NT2/D1 (cell line): ENCODE results near the gene ASB4.

ENCODE experiments used
- DNase-seq: peaks from one replicate; pipeline ENCODE4 v3.0.0-alpha.2; 2011; ENCODE audit warnings: low read depth, low spot score
- H3K27me3 ChIP-seq: 2 replicates; pipeline ENCODE4 v1.6.0; 2011; ENCODE audit warnings: mild to moderate bottlenecking; ENCODE audit not compliant: insufficient read length, insufficient read depth
- H3K36me3 ChIP-seq: 2 replicates; pipeline ENCODE4 v1.6.1; 2011; ENCODE audit warnings: mild to moderate bottlenecking, low read length, mixed read lengths; ENCODE audit not compliant: insufficient read depth, insufficient read length
- H3K4me1 ChIP-seq: 2 replicates; pipeline ENCODE4 v1.5.1; 2011; ENCODE audit not compliant: insufficient read depth, insufficient read length
- H3K4me3 ChIP-seq: 2 replicates; pipeline ENCODE4 v1.5.1; 2011; ENCODE audit warnings: low read depth; ENCODE audit not compliant: insufficient read length
- H3K9ac ChIP-seq: 2 replicates; pipeline ENCODE4 v1.6.0; 2011; ENCODE audit warnings: low read depth; ENCODE audit not compliant: insufficient read length
- H3K9me3 ChIP-seq: 2 replicates; pipeline ENCODE4 v1.5.1; 2011; ENCODE audit warnings: mild to moderate bottlenecking, low read length; ENCODE audit not compliant: insufficient read depth
- SUZ12 ChIP-seq: IDR thresholded peaks from 2 replicates; pipeline ENCODE4 v1.6.1; 2011; ENCODE audit not compliant: insufficient read length, insufficient read depth; ENCODE audit errors: extremely low read depth
- YY1 ChIP-seq: IDR thresholded peaks from 2 replicates; pipeline ENCODE4 v1.6.1; 2011; ENCODE audit not compliant: insufficient read length, insufficient read depth
- ZNF274 ChIP-seq: IDR thresholded peaks from 2 replicates; pipeline ENCODE4 v1.6.1; 2011; ENCODE audit warnings: mild to moderate bottlenecking, low read depth, low read length

ASB4 gene, protein sequence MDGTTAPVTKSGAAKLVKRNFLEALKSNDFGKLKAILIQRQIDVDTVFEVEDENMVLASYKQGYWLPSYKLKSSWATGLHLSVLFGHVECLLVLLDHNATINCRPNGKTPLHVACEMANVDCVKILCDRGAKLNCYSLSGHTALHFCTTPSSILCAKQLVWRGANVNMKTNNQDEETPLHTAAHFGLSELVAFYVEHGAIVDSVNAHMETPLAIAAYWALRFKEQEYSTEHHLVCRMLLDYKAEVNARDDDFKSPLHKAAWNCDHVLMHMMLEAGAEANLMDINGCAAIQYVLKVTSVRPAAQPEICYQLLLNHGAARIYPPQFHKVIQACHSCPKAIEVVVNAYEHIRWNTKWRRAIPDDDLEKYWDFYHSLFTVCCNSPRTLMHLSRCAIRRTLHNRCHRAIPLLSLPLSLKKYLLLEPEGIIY

DNA sequence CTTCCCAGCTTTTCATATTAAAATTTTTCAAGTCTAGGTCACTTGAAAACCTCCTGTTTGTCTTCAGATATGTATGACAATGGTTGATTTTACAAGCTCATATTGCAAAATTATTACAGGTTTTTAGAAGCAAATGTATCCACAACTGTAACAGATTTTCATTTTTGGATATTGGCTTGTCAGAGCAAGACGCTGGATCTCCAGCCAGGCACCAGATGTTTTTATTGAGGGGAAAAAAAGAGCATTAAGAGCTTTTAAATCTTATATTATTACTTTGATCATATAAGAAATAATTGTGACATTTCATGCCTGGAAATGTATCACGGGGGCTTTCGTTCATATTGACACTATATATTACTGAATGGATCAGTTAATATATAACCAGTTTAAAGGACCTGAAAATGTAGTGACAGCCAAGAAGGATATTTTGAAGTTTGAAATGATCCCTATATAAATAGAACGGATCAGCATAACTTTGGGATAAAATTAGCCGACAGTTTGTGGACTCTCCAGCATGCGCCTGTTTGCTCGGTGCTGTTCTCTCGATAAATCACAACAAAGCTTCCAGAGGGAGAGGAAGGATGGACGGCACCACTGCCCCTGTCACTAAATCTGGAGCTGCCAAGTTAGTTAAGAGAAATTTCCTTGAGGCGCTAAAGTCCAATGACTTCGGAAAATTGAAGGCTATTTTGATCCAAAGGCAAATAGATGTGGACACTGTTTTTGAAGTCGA, at the start of gene ASB4:
TSS of gene ASB4 (plus strand) at position 553 of the 733 bp plus-strand sequence. CDS start at position 582, 29 bp downstream.
- TF ChIP-seq SUZ12 (no peak), YY1 (no peak), ZNF274 (no peak)
- no peaks in the 10 kb centered on the region for H3K9me3 ChIP-seq
- H3K4me3 ChIP-seq, result no peak within 1 kb of the TSS
- H3K27me3 ChIP-seq, result no peaks in the 10 kb centered on the region
- no peaks in the 10 kb centered on the region for H3K36me3 ChIP-seq
- H3K4me1 ChIP-seq, result no peaks in the 10 kb centered on the region
- no peak within 1 kb of the TSS for H3K9ac ChIP-seq
- DNase-seq, result no peak

DNA sequence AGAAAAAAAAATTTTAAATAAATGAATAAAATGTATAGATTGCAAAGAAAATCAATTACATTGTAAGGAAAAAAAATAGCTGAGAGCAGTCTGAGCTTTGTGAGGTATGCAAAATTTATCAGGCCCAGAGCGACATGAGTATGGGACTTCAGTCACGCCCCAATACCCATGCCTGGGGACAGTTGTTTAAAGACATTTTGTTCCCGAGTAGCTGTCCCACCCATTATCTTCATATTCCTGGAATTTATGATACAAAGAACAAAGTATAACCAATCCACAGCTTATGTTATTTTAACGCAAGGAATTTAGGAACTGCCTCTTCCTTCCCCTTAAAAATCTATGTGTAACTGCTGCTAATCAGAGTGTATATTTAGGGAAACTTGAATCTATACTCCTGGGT, 49.3 kb upstream of the ASB4 start:
- Histone ChIP-seq H3K27me3 (no peaks in the 10 kb centered on the region), H3K36me3 (peaks cover 7% of the 10 kb centered on the region), H3K9ac (no peak overlapping the region), H3K4me1 (no peaks in the 10 kb centered on the region), H3K9me3 (no peaks in the 10 kb centered on the region), H3K4me3 (no peak overlapping the region)
- TF ChIP-seq SUZ12 (no peak), YY1 (no peak), ZNF274 (no peak)
- no peak for DNase-seq

GRCh38 chr7:95440394-95441038, 45.2 kb upstream of the ASB4 start:
- Histone ChIP-seq H3K36me3 (no peaks in the 10 kb centered on the region), H3K27me3 (no peaks in the 10 kb centered on the region)

DNA sequence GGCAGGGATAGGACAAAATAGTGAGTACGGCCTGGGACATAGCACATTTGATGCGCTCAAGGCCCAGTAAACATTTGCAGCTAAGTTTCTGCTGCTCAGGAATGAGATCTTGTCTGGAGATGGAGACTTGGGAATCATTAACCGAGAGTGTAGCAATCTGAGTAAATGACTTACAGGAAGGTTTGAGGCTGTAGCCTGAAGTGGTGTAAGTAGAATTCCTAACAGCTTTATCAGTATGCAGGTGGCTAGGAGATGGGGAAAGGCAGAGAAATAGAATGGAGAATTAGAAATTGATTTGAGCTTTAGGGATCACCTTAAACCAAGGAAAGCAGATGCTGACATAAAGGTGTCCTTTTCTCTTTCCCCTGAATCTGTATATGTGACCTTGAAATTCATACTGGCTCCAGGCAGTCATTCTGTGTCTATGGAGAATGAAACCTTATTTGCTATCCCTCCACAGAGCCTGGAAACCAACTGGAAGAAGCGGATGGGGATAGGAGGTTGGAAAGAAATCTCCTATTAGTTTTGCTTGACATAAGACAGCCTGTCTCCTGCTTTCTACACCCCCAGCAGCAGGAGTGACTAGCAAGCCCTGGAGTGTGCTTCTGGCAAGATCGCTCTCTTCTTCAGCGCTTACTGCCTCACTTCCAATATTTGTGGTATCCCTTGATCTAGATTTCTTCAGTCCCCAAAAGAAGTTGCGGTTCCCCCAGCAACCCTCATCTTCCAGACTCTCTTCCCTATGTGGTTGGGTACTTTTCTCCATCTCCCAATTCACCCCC, 44.5 kb upstream of the ASB4 start:
- Histone ChIP-seq H3K9me3 (no peaks in the 10 kb centered on the region), H3K27me3 (no peaks in the 10 kb centered on the region), H3K36me3 (no peaks in the 10 kb centered on the region), H3K4me1 (no peaks in the 10 kb centered on the region), H3K4me3 (no peak overlapping the region), H3K9ac (no peak overlapping the region)
- no peak for DNase-seq
- no peak for TF ChIP-seq YY1
- no peak for TF ChIP-seq ZNF274

More at GRCh38 chr7:95440394-95441038, 45.2 kb upstream of the ASB4 start:
- H3K9ac ChIP-seq, result no peak overlapping the region
- no peak for DNase-seq
- no peak overlapping the region for H3K4me3 ChIP-seq
- no peak for TF ChIP-seq ZNF274
- TF ChIP-seq YY1, result no peak
- no peak for TF ChIP-seq SUZ12
- no peaks in the 10 kb centered on the region for H3K4me1 ChIP-seq
- H3K9me3 ChIP-seq, result no peaks in the 10 kb centered on the region

DNA sequence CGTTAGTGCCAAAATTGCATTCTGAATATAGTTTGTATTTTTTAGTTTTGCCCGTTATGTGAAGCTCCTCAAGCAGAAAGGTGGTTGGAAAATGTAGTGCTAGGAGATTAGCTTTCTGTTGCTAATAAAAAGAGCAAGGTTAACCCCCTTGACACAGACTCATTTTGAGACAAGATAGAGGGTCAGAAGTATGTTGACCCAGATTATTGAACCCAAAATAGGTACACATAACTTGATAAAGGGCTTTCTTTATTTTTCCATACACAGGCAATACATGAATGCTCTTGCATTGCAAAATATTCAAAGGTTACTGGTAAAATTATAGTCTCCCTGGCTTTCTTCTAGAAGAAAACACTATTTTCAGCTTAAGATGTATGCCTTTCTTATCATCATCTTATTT, 40.9 kb upstream of the ASB4 start:
- Histone ChIP-seq H3K9ac (no peak overlapping the region), H3K9me3 (no peaks in the 10 kb centered on the region), H3K27me3 (no peaks in the 10 kb centered on the region), H3K4me3 (no peak overlapping the region), H3K36me3 (no peaks in the 10 kb centered on the region), H3K4me1 (no peaks in the 10 kb centered on the region)
- no peak for TF ChIP-seq ZNF274
- no peak for TF ChIP-seq SUZ12
- TF ChIP-seq YY1, result no peak
- DNase-seq, result no peak

DNA sequence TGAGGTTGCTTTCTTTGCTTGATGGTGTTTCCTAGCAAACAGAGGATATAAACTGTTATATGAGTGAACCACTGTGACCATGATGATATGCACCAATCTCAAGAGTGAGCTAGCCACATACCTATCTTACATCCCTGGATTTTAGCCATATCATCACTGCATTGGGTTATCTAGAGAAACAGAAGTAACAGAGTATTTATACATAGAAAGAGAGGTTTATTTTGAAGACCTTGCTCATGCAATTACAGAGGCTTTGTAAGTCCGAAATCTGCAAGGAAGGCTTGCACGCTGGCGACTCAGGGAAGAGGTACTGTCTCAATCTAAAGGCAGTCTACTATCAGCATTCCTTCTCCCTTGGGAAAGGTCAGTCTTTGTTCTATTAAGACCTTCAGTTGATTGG, 39.1 kb upstream of the ASB4 start:
- no peaks in the 10 kb centered on the region for H3K36me3 ChIP-seq
- no peak for TF ChIP-seq SUZ12
- TF ChIP-seq ZNF274, result no peak
- TF ChIP-seq YY1, result no peak
- H3K4me3 ChIP-seq, result no peak overlapping the region
- DNase-seq, result no peak
- H3K27me3 ChIP-seq, result no peaks in the 10 kb centered on the region
- H3K4me1 ChIP-seq, result no peaks in the 10 kb centered on the region
- H3K9ac ChIP-seq, result no peak overlapping the region
- H3K9me3 ChIP-seq, result no peaks in the 10 kb centered on the region
